ENCODE measurements around the gene TRMT112.

DNA sequence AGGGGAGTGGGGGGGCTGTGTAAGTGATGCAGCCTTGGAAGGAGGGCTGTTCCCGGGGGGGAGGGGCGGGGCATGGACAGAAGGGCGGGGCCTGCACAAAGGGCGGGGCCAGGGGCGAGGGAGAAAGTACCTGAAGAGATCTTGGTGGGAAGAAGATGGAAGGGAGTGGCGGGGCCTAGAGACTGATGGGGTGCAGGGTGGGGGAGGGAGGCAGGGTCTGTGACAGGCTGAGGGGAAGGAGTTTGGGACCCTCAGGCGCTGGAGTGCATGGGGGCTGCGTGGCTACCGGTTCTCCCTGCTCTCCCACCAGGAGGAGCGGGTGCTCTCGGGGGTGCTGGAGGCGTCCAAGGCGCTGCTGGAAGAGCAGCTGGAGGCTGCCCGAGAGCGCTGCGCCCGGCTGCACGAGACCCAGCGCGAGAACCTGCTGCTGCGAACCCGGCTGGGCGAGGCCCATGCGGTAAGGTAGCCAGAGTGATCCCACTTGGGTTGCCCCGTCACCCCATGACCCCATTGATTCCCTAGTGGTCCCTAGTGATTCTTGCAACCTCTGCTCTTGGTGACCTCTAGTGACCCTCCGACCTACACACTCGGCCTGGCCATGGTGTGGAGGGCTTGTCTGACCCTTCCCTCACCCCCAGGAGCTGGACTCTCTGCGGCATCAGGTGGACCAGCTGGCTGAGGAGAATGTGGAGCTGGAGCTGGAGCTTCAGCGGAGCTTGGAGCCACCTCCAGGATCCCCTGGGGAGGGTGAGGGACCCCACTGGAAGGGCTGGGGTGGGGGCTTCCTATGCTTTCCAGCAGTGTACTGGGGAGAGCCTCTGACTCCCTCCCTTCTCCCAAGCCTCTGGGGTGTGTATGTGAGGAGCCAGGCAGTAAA lies 25.7 kb upstream of the TRMT112 start:
- TF ChIP-seq, protein P1, sequence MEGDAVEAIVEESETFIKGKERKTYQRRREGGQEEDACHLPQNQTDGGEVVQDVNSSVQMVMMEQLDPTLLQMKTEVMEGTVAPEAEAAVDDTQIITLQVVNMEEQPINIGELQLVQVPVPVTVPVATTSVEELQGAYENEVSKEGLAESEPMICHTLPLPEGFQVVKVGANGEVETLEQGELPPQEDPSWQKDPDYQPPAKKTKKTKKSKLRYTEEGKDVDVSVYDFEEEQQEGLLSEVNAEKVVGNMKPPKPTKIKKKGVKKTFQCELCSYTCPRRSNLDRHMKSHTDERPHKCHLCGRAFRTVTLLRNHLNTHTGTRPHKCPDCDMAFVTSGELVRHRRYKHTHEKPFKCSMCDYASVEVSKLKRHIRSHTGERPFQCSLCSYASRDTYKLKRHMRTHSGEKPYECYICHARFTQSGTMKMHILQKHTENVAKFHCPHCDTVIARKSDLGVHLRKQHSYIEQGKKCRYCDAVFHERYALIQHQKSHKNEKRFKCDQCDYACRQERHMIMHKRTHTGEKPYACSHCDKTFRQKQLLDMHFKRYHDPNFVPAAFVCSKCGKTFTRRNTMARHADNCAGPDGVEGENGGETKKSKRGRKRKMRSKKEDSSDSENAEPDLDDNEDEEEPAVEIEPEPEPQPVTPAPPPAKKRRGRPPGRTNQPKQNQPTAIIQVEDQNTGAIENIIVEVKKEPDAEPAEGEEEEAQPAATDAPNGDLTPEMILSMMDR (IDR thresholded peaks at IDR 0.05), result no peak
- TF ChIP-seq NR3C1 (IDR thresholded peaks at IDR 0.05) (no peak), POLR2A (IDR thresholded peaks at IDR 0.05; ENCODE audit: low read length) (no peak), MAZ (IDR thresholded peaks at IDR 0.05; ENCODE audit: borderline replicate concordance, low read depth, low read length) (no peak), ESRRA (IDR thresholded peaks at IDR 0.05; ENCODE audit: borderline replicate concordance, low read length) (no peak), MAFK (IDR thresholded peaks at IDR 0.05; ENCODE audit: partially characterized antibody) (no peak), GATA3 (IDR thresholded peaks at IDR 0.05; ENCODE audit: borderline replicate concordance) (no peak), RFX5 (IDR thresholded peaks at IDR 0.05) (no peak), FOSL2 (IDR thresholded peaks at IDR 0.05) (no peak), FOSL2 (CRISPR knock-in tag; IDR thresholded peaks at IDR 0.05) (no peak), CBX8 (IDR thresholded peaks at IDR 0.05) (no peak)
- TF ChIP-seq, protein P2, sequence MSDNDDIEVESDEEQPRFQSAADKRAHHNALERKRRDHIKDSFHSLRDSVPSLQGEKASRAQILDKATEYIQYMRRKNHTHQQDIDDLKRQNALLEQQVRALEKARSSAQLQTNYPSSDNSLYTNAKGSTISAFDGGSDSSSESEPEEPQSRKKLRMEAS (IDR thresholded peaks at IDR 0.05), result no peak

All from A549 (cell line).